Measurements from ENCODE around the gene KLF6. TPM values are rescaled to one million over a fixed set of nuclear protein-coding genes. Genes with fewer than 3 reads are reported as not detected.

The KLF6 gene
- total RNA-seq, 2 experiments from 2014 or later: 19.2 to 43.0 TPM

GRCh38 chr10:3756360-3756740, 28.7 kb downstream of the KLF6 start:
- Histone ChIP-seq H3K9me2 (ENCODE audit: insufficient read depth, low read length) (no peaks in the 10 kb centered on the region), H3K4me3 (ENCODE audit: low read depth, low read length, poor library complexity, severe bottlenecking) (no peak overlapping the region), H3K9me3 (ENCODE audit: low read length) (no peaks in the 10 kb centered on the region), H3K4me1 (ENCODE audit: insufficient read depth, low read length, poor library complexity, severe bottlenecking) (peaks cover 25% of the 10 kb centered on the region), H3K4me2 (ENCODE audit: low read length) (no peak overlapping the region), H4K20me1 (ENCODE audit: insufficient read depth, low read length) (no peaks in the 10 kb centered on the region), H2AFZ (ENCODE audit: low read length) (no peak overlapping the region), H3K27ac (ENCODE audit: low read depth, low read length, poor library complexity, severe bottlenecking) (no peak overlapping the region), H3K79me2 (ENCODE audit: insufficient read depth, low read depth, low read length) (no peaks in the 10 kb centered on the region), H3K36me3 (ENCODE audit: insufficient read depth, low read length) (no peaks in the 10 kb centered on the region)
- no peak for TF ChIP-seq EZH2phosphoT487 (IDR thresholded peaks at IDR 0.05; ENCODE audit: borderline replicate concordance, low read depth, low read length)
- TF ChIP-seq CTCF (conservative IDR thresholded peaks at IDR 0.05; ENCODE audit: low read length): no peak
- intact Hi-C loops (cut with micrococcal nuclease; ENCODE audit: unreplicated experiment): no loop called here
- BruUV-seq (replicated peaks): no TSS peak
- no peak for DNase-seq (ENCODE audit: low spot score)
- POLR2A ChIA-PET: interaction anchor here (0.7 to 1.0 kb wide), 3 partner anchors 117 to 509 kb away, joined by 3 to 4 read pairs (median 4); no protein-coding TSS in a partner anchor
- CTCF ChIA-PET (ENCODE audit: unreplicated experiment): no interaction called here

GRCh38 chr10:3755440-3756359, 29.3 kb downstream of the KLF6 start:
- Histone ChIP-seq H3K36me3 (ENCODE audit: insufficient read depth, low read length) (no peaks in the 10 kb centered on the region), H3K4me1 (ENCODE audit: insufficient read depth, low read length, poor library complexity, severe bottlenecking) (peaks cover 19% of the 10 kb centered on the region), H3K9me3 (ENCODE audit: low read length) (no peaks in the 10 kb centered on the region), H2AFZ (ENCODE audit: low read length) (no peak overlapping the region), H3K27ac (ENCODE audit: low read depth, low read length, poor library complexity, severe bottlenecking) (no peak overlapping the region), H3K79me2 (ENCODE audit: insufficient read depth, low read depth, low read length) (no peaks in the 10 kb centered on the region), H4K20me1 (ENCODE audit: insufficient read depth, low read length) (no peaks in the 10 kb centered on the region), H3K4me3 (ENCODE audit: low read depth, low read length, poor library complexity, severe bottlenecking) (no peak overlapping the region), H3K9me2 (ENCODE audit: insufficient read depth, low read length) (no peaks in the 10 kb centered on the region), H3K4me2 (ENCODE audit: low read length) (no peak overlapping the region)
- BruUV-seq (replicated peaks): no TSS peak
- DNase-seq (ENCODE audit: low spot score): no peak
- ChIA-PET POLR2A (interaction anchor here (0.7 to 1.0 kb wide), 4 partner anchors 17 to 510 kb away, joined by 3 to 4 read pairs (median 4); no protein-coding TSS in a partner anchor), CTCF (ENCODE audit: unreplicated experiment) (no interaction called here)
- intact Hi-C loops (cut with micrococcal nuclease; ENCODE audit: unreplicated experiment): no loop called here
- TF ChIP-seq EZH2phosphoT487 (IDR thresholded peaks at IDR 0.05; ENCODE audit: borderline replicate concordance, low read depth, low read length) (no peak), CTCF (conservative IDR thresholded peaks at IDR 0.05; ENCODE audit: low read length) (no peak)
